ENCODE data around the gene MYL6. TPM values are rescaled to one million over a fixed set of nuclear protein-coding genes. Genes with fewer than 3 reads are reported as not detected.
"Not testable (repeated sequence)": the region's sequence is repeated elsewhere in the genome, so short reads cannot be mapped to it uniquely, and the experiment has no call there.

The MYL6 gene
- total and polyA plus RNA-seq, 12 donors = 1,276 to 3,646 (median 1,585) TPM

GRCh38 chr12:56154818-56155217 is 3.3 kb upstream of the MYL6 start:
- WGBS, 4 donors = 89 to 96% (median 91%) methylated on average over 5 of the region's 5 CpGs

DNA sequence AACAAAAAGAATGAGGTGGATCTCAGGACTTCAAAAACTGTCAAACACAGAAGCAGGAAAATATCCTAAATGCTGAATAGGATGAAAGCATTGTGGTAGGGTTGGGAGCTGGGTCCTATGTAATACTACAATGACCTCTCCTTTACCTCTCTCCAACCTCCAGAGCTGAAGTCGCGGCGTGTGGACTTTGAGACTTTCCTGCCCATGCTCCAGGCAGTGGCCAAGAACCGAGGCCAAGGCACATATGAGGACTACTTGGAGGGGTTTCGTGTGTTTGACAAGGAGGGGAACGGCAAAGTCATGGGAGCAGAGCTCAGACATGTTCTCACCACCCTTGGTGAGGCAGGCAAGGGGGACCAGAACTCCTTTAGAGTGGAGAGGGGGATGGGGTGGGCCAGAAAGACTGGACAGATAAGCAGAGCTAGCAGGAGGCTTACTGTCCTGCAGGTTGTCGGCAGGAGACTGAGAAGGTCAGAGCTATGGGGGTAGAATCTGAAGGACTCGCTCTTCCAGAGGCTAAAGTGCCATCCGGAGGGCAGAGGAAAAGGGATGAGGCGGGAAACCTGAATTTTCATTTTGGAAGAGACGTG is 2.8 kb upstream of the MYL6 start:
- H3K4me1 ChIP-seq (replicated peaks in 1 of 2) = peaks cover 26 to 39% of the 10 kb centered on the region in 2 donors
- no peak overlapping the region for H3K27ac ChIP-seq
- H3K4me3 ChIP-seq = no peak overlapping the region
- DNase-seq = no peak
- H3K27me3 ChIP-seq = no peaks in the 10 kb centered on the region
- peaks cover 0 to 10% of the 10 kb centered on the region in 2 donors for H3K36me3 ChIP-seq (replicated peaks in 1 of 2)
- H3K9me3 ChIP-seq (replicated peaks in 1 of 3) = no peaks in the 10 kb centered on the region
- TF ChIP-seq POLR2A (IDR thresholded peaks at IDR 0.05) = no peak
- TF ChIP-seq, protein P1, sequence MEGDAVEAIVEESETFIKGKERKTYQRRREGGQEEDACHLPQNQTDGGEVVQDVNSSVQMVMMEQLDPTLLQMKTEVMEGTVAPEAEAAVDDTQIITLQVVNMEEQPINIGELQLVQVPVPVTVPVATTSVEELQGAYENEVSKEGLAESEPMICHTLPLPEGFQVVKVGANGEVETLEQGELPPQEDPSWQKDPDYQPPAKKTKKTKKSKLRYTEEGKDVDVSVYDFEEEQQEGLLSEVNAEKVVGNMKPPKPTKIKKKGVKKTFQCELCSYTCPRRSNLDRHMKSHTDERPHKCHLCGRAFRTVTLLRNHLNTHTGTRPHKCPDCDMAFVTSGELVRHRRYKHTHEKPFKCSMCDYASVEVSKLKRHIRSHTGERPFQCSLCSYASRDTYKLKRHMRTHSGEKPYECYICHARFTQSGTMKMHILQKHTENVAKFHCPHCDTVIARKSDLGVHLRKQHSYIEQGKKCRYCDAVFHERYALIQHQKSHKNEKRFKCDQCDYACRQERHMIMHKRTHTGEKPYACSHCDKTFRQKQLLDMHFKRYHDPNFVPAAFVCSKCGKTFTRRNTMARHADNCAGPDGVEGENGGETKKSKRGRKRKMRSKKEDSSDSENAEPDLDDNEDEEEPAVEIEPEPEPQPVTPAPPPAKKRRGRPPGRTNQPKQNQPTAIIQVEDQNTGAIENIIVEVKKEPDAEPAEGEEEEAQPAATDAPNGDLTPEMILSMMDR (IDR thresholded peaks at IDR 0.05) = no peak
- intact Hi-C loops (cut with DNase I) = no loop called here
- WGBS, 4 donors = 91 to 95% (median 95%) methylated on average over 11 of the region's 11 CpGs

More at GRCh38 chr12:56154818-56155217, 3.3 kb upstream of the MYL6 start:
- Histone ChIP-seq H3K27ac (no peak overlapping the region), H3K36me3 (replicated peaks in 1 of 2) (peaks cover 0 to 5% of the 10 kb centered on the region in 2 donors), H3K9me3 (replicated peaks in 1 of 3) (no peaks in the 10 kb centered on the region), H3K4me3 (no peak overlapping the region), H3K27me3 (no peaks in the 10 kb centered on the region), H3K4me1 (replicated peaks in 1 of 2) (peaks cover 21 to 33% of the 10 kb centered on the region in 2 donors)
- TF ChIP-seq, protein P1 (IDR thresholded peaks at IDR 0.05) = no peak
- TF ChIP-seq POLR2A (IDR thresholded peaks at IDR 0.05) = no peak
- no peak for DNase-seq
- intact Hi-C loops (cut with DNase I) = no loop called here

DNA sequence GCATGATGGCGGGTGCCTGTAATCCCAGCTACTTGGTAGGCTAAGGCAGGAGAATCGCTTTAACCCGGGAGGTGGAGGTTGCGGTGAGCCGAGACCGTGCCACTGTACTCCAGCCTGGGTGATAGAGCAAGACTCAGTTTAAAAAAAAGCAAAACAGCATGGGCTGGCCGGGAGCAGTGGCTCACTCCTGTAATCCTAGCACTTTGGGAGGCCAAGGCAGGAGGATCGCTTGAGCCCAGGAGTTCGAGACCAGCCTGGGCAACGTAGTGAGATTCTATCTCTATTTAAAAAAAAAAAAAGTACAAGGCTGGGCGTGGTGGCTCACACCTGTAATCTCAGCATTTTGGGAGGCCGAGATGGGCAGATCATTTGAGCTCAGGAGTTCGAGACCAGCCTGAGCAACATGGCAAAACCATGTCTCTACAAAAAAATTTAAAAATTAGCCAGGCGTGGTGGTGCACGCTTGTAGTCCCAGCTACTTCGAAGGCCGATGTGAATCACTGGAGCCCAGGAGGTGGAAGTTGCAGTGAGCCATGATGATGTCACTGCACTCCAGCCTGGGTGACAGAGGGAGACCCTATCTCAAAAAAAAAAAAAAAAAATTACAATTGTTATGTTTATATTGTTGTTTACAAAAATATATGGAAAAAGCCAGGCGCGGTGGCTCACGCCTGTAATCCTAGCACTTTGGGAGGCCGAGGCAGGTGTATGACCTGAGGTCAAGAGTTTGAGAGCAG is 1.5 kb upstream of the MYL6 start:
- intact Hi-C loops (cut with DNase I); H3K9me3 ChIP-seq (replicated peaks in 1 of 3); H3K27me3 ChIP-seq: not testable (repeated sequence)
- 84 to 92% (median 89%) methylated on average over 21 of the region's 21 CpGs for WGBS, 4 donors
- Histone ChIP-seq H3K4me3 (peak overlapping the region in 2 of 4 donors; percentile 55 to 71), H3K27ac (peak overlapping the region in 4 of 5 donors; percentile 94 to 98 (median 96)), H3K4me1 (replicated peaks in 1 of 2) (peaks cover 29 to 40% of the 10 kb centered on the region in 2 donors), H3K36me3 (replicated peaks in 1 of 2) (peaks cover 0 to 23% of the 10 kb centered on the region in 2 donors)
- DNase-seq = peak in 2 of 7 donors; percentile 25 to 39

DNA sequence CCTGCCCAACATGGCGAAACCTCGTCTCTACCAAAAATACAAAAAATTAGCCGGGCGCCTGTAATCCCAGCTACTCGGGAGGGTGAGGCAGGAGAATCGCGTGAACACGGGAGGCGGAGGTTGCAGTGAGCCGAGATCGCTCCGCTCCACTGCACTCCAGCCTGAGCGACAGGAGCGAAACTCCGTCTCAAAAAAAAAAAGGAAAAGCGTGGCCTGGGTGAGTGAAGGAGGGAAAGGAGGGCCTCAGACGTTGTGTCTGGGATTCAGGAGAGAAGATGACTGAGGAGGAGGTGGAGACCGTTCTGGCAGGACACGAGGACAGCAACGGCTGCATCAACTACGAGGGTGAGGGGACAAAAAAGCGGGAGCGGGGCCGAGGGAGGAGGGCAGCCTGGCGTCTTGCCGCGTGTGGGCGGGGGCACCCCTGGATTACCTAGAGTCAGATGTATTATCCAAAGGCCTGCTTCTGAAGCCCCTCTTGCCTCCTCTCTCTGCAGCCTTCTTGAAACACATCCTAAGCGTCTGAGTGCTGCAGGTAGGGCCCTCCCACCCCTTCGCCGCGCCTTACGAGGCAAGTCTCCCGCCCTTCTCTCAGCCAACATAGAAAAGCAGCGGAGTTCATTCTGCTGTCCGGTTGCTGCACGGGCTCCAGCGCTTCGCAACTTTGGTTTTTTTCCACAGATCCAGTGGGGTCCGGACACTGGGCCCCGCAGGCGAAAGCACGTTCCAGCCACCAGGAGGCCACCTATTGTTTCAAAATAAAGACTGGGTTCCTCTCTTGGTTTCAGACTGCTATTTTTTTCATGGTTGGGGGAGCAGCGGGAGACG is 744 bp upstream of the MYL6 start:
- WGBS, 4 donors = 5 to 8% (median 7%) methylated on average over 29 to 45 of the region's 45 CpGs
- Histone ChIP-seq H3K4me1 (replicated peaks in 1 of 2) (peaks cover 29 to 37% of the 10 kb centered on the region in 2 donors), H3K4me3 (peak overlapping the region in 2 of 4 donors; percentile 55 to 71), H3K9me3 (replicated peaks in 1 of 3) (no peaks in the 10 kb centered on the region), H3K27me3 (no peaks in the 10 kb centered on the region), H3K36me3 (replicated peaks in 1 of 2) (peaks cover 0 to 31% of the 10 kb centered on the region in 2 donors), H3K27ac (peak overlapping the region; percentile 34 to 98 (median 96))
- intact Hi-C loops (cut with DNase I) = no loop called here
- TF ChIP-seq, protein P1 (IDR thresholded peaks at IDR 0.05) = peak; percentile 22 to 87 (median 66)
- peak; percentile 6 to 30 for TF ChIP-seq POLR2A (IDR thresholded peaks at IDR 0.05)
- peak; percentile 66 to 93 (median 84) for DNase-seq
